ENCODE data around the gene KLHL21. TPM values are rescaled to one million over a fixed set of nuclear protein-coding genes. Genes with fewer than 3 reads are reported as not detected.

The KLHL21 gene
- polyA plus RNA-seq, 1 experiment, result 19.2 TPM

GRCh38 chr1:6574818-6575217 is 27.9 kb downstream of the KLHL21 start:
- peaks cover 4% of the 10 kb centered on the region for H3K27me3 ChIP-seq (ENCODE audit: control insufficient read depth, insufficient read depth, low read length)
- no peaks in the 10 kb centered on the region for H3K36me3 ChIP-seq (ENCODE audit: control insufficient read depth, insufficient read depth, low read length)
- no peak overlapping the region for H3K4me3 ChIP-seq (ENCODE audit: low read depth, low read length)
- CTCF ChIA-PET, result interaction anchor here (4.0 kb wide), 1 partner anchor 20 kb away, joined by 12 read pairs; the partner anchor contains the start of genes NOL9 and TAS1R1
- no peak for DNase-seq (ENCODE audit: low read depth)
- TF ChIP-seq CTCF (IDR thresholded peaks at IDR 0.05; ENCODE audit: insufficient read depth, low read depth, low read length), result no peak
- POLR2A ChIA-PET, result no interaction called here

- TF ChIP-seq CTCF (IDR thresholded peaks at IDR 0.05; ENCODE audit: insufficient read depth, low read depth, low read length), result no peak
- POLR2A ChIA-PET, result no interaction called here
- CTCF ChIA-PET, result interaction anchor here (4.0 kb wide), 1 partner anchor 20 kb away, joined by 12 read pairs; the partner anchor contains the start of genes NOL9 and TAS1R1
- Histone ChIP-seq H3K4me3 (ENCODE audit: low read depth, low read length) (no peak overlapping the region), H3K36me3 (ENCODE audit: control insufficient read depth, insufficient read depth, low read length) (no peaks in the 10 kb centered on the region), H3K27me3 (ENCODE audit: control insufficient read depth, insufficient read depth, low read length) (peaks cover 4% of the 10 kb centered on the region)
- DNase-seq (ENCODE audit: low read depth), result no peak
Measured at GRCh38 chr1:6574025-6574620, 28.5 kb downstream of the KLHL21 start.

DNA sequence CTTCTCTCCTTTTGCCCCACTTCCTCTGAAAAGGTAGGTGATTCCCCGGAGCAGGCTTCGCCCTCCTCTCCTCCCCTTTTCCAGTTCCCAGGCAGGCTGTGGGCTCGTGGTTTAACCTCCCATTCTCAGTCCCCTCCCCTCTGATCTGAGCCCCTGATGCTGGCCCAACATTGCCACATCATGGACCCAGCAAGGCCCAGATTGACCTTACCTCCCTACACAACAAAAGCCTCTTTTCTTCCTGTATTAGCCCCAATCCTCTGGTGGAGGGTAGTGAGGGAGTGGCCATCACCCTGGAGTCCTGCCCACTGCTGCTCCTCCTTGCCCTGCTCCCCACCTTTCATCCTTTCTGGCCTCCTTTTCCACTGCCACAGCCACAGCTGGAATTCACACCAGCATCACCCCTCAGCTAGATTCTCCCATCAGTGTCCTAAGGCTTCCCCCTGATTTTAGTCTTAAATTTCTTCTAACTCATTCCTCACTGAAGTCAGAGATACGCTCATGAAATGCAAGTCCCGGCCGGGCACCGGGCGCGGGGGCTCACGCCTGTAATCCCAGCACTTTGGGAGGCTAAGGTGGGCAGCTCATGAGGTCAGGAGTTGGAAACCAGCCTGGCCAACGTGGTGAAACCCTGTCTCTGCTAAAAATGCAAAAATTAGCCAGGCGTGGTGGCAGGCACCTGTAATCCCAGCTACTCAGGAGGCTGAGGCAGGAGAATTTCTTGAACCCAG is 29.9 kb downstream of the KLHL21 start:
- Histone ChIP-seq H3K4me3 (ENCODE audit: low read depth, low read length) (no peak overlapping the region), H3K27me3 (ENCODE audit: control insufficient read depth, insufficient read depth, low read length) (peaks cover 4% of the 10 kb centered on the region), H3K36me3 (ENCODE audit: control insufficient read depth, insufficient read depth, low read length) (no peaks in the 10 kb centered on the region)
- ChIA-PET POLR2A (no interaction called here), CTCF (interaction anchor here (0.7 kb wide), 1 partner anchor 74 kb away, joined by 3 read pairs; no protein-coding TSS in a partner anchor)
- no peak for TF ChIP-seq CTCF (IDR thresholded peaks at IDR 0.05; ENCODE audit: insufficient read depth, low read depth, low read length)
- DNase-seq (ENCODE audit: low read depth), result no peak

- POLR2A ChIA-PET, result interaction anchor here (0.6 kb wide), 1 partner anchor 9 kb away, joined by 7 read pairs; the partner anchor contains the start of gene ZBTB48
- Histone ChIP-seq H3K4me3 (ENCODE audit: low read depth, low read length) (no peak overlapping the region), H3K36me3 (ENCODE audit: control insufficient read depth, insufficient read depth, low read length) (no peaks in the 10 kb centered on the region), H3K27me3 (ENCODE audit: control insufficient read depth, insufficient read depth, low read length) (peaks cover 6% of the 10 kb centered on the region)
- CTCF ChIA-PET, result interaction anchor here (1.9 kb wide), 1 partner anchor 16 kb away, joined by 6 read pairs; the partner anchor contains the start of genes NOL9 and TAS1R1
- DNase-seq (ENCODE audit: low read depth), result no peak
- TF ChIP-seq CTCF (IDR thresholded peaks at IDR 0.05; ENCODE audit: insufficient read depth, low read depth, low read length), result no peak
Measured at GRCh38 chr1:6570987-6571386, 31.7 kb downstream of the KLHL21 start.

GRCh38 chr1:6570100-6570499 is 32.6 kb downstream of the KLHL21 start:
- ChIA-PET POLR2A (no interaction called here), CTCF (interaction anchor here (1.0 to 1.9 kb wide), 2 partner anchors 8 to 15 kb away, joined by 3 to 6 read pairs; partner anchors contain the start of genes NOL9 and TAS1R1)
- no peaks in the 10 kb centered on the region for H3K36me3 ChIP-seq (ENCODE audit: control insufficient read depth, insufficient read depth, low read length)
- peaks cover 10% of the 10 kb centered on the region for H3K27me3 ChIP-seq (ENCODE audit: control insufficient read depth, insufficient read depth, low read length)
- TF ChIP-seq CTCF (IDR thresholded peaks at IDR 0.05; ENCODE audit: insufficient read depth, low read depth, low read length), result no peak
- no peak overlapping the region for H3K4me3 ChIP-seq (ENCODE audit: low read depth, low read length)
- no peak for DNase-seq (ENCODE audit: low read depth)
